Ovary (tissue), 3 donors: ENCODE data around the gene SHC3.

Experiments
- CTCF ChIP-seq, 3 donors: fragments of 450-650 bp in 2 of 3; fragments of 200-600 bp in 1 of 3; IDR thresholded peaks; one replicate each; pipeline versions ENCODE4 v1.5.1 to v1.8.0; 2016 to 2022; ENCODE audit warnings: antibody characterized with exemption in 3 of 3, mild to moderate bottlenecking in 1 of 3
- POLR2A ChIP-seq: fragments of 450-650 bp; IDR thresholded peaks from one replicate; pipeline ENCODE4 v1.6.1; 2017; ENCODE audit warnings: antibody characterized with exemption, mild to moderate bottlenecking, moderate library complexity
- donor health status: DM: no; HTN: no; CAD: no.

- TF ChIP-seq CTCF (IDR thresholded peaks at IDR 0.05) (no peak), POLR2A (no peak)
Measured at GRCh38 chr9:88993327-88993726, 185.3 kb downstream of the SHC3 start.
